Measurements from ENCODE around the gene BMF. TPM values are rescaled to one million over a fixed set of nuclear protein-coding genes. Genes with fewer than 3 reads are reported as not detected.

Gene BMF
- total RNA-seq, 1 experiment from 2014 or later = 3.0 TPM

DNA sequence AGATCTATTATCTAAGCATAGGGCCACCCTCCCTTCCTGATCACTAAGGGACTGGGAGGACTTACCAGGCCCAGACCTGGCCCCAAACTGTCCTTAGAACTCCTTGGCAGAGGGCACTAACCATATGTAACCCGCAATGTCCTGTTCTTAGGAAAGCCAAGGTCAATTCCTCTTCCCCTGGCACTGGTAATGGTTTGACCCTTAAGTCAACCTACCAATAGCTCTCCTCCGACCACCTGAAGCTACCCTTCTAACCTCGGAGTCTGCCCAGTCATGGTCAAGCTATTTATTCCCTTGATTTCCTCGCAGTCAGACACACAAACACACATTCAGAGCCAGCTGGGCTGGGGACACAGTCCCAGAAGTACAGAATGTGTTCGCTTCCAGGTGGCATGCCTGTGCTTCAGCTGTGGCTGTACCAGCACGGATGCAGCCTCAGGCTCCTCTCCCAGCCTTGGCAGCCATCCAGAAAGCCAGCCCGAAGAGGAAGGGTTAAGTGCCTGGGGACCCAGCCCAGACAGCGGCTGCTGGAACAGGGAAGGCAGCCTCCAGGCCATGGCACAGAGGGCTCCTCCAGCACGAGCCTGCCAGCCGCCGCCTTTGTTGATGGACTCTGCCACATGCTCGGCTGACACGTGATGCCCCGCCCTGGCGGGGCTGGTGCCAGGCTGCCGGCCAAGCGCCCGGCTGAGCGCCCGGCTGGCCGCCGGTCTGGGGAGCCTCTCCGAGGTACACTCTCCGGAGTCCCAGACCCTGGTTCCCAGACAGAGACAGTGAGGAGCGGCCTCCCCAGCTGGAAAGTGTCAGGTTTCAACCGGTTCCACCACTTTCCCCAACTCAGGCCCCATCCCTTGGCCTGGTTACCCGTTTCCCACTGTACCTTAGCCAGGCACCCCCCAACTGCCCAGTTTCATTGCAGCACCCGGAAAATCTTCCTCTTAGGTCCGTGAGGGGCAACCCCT, 5.5 kb downstream of the BMF start:
- Histone ChIP-seq H3K9me3 (ENCODE audit: low read length) (no peaks in the 10 kb centered on the region), H3K4me2 (ENCODE audit: low read depth, low read length, poor library complexity, severe bottlenecking) (no peak overlapping the region), H3K4me1 (ENCODE audit: low read length) (peaks cover 72% of the 10 kb centered on the region), H3K79me2 (ENCODE audit: low read length) (no peaks in the 10 kb centered on the region), H3K27ac (ENCODE audit: low read length) (no peak overlapping the region), H2AFZ (ENCODE audit: low read length) (no peak overlapping the region), H3K9ac (ENCODE audit: low read length) (no peak overlapping the region), H3K9me2 (replicated peaks; ENCODE audit: insufficient read depth, low read length) (no peaks in the 10 kb centered on the region), H3K27me3 (ENCODE audit: low read length) (no peaks in the 10 kb centered on the region), H3K36me3 (ENCODE audit: insufficient read depth, low read length) (no peaks in the 10 kb centered on the region), H3K4me3 (ENCODE audit: low read length) (no peak overlapping the region), H4K20me1 (ENCODE audit: insufficient read depth, low read depth, low read length) (no peaks in the 10 kb centered on the region; the same call in 1 of the 2 replicates)
- no peak for DNase-seq

DNA sequence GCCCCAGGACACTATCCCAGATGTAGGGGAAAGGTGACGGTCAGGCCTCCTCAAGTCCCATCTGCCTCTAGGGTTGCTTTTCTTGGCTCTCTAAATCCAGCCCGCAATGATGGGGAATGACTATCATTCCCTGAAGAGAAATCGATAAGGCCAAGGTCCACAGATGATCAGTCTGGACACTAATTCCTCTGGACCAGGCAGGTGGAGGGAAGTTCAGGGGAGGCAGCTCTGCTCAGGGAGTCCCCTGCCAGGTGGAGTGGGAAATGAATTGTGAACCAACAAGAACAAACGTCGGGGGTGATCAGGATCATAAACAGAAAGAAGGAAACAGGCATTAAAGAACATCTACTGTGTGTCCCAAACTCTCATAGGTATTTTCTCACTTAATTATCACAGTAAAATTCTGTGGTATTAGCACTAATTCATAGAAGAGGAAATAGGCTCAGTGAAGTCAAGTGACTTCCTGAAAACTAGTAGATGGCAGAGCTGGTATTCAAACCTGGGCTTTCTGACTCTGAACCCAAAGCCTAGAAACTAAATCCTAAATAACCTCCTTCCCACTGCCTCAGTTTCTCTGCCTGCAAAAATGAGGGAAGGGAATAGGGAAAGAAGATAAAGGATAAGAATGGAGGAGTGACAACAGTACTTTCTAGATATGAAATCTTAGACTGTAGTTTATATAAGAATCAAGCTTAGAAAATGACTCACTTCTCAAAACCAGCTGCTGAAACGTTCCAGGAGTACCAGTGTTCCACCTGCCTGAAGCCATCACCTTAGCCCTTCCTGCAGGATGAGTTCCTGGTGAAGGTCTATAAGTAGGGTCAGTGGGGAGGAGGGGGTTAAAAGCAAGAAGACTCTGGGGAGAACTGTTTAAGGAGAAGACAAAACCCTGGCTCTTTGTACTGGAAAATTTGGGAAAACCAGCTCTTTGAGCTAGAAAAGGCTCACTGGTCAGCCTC, 7.5 kb downstream of the BMF start:
- peak overlapping the region; percentile 18; the same call in 1 of the 2 replicates for H3K9ac ChIP-seq (ENCODE audit: low read length)
- H3K9me3 ChIP-seq (ENCODE audit: low read length) = no peaks in the 10 kb centered on the region
- H4K20me1 ChIP-seq (ENCODE audit: insufficient read depth, low read depth, low read length) = no peaks in the 10 kb centered on the region; the same call in 1 of the 2 replicates
- no peak overlapping the region for H3K27ac ChIP-seq (ENCODE audit: low read length)
- H3K4me1 ChIP-seq (ENCODE audit: low read length) = peaks cover 68% of the 10 kb centered on the region
- H3K79me2 ChIP-seq (ENCODE audit: low read length) = no peaks in the 10 kb centered on the region
- no peaks in the 10 kb centered on the region for H3K9me2 ChIP-seq (replicated peaks; ENCODE audit: insufficient read depth, low read length)
- H3K4me3 ChIP-seq (ENCODE audit: low read length) = no peak overlapping the region; the same call in 1 of the 2 replicates
- no peaks in the 10 kb centered on the region for H3K36me3 ChIP-seq (ENCODE audit: insufficient read depth, low read length)
- H2AFZ ChIP-seq (ENCODE audit: low read length) = no peak overlapping the region
- no peaks in the 10 kb centered on the region for H3K27me3 ChIP-seq (ENCODE audit: low read length)
- peak overlapping the region; percentile 53 for H3K4me2 ChIP-seq (ENCODE audit: low read depth, low read length, poor library complexity, severe bottlenecking)
- peak; percentile 68 for DNase-seq

- no peaks in the 10 kb centered on the region; the same call in 1 of the 2 replicates for H4K20me1 ChIP-seq (ENCODE audit: insufficient read depth, low read depth, low read length)
- H3K36me3 ChIP-seq (ENCODE audit: insufficient read depth, low read length) = no peaks in the 10 kb centered on the region
- H3K9me3 ChIP-seq (ENCODE audit: low read length) = no peaks in the 10 kb centered on the region
- no peaks in the 10 kb centered on the region for H3K79me2 ChIP-seq (ENCODE audit: low read length)
- peaks cover 69% of the 10 kb centered on the region for H3K4me1 ChIP-seq (ENCODE audit: low read length)
- H3K27ac ChIP-seq (ENCODE audit: low read length) = no peak overlapping the region
- no peak for DNase-seq
- H3K27me3 ChIP-seq (ENCODE audit: low read length) = no peaks in the 10 kb centered on the region
- no peak overlapping the region; the same call in 1 of the 2 replicates for H3K4me3 ChIP-seq (ENCODE audit: low read length)
- no peaks in the 10 kb centered on the region for H3K9me2 ChIP-seq (replicated peaks; ENCODE audit: insufficient read depth, low read length)
- no peak overlapping the region for H3K9ac ChIP-seq (ENCODE audit: low read length)
- H2AFZ ChIP-seq (ENCODE audit: low read length) = no peak overlapping the region
- H3K4me2 ChIP-seq (ENCODE audit: low read depth, low read length, poor library complexity, severe bottlenecking) = peak overlapping the region; percentile 53
Measured at GRCh38 chr15:40100123-40100946, 8.3 kb downstream of the BMF start.

DNA sequence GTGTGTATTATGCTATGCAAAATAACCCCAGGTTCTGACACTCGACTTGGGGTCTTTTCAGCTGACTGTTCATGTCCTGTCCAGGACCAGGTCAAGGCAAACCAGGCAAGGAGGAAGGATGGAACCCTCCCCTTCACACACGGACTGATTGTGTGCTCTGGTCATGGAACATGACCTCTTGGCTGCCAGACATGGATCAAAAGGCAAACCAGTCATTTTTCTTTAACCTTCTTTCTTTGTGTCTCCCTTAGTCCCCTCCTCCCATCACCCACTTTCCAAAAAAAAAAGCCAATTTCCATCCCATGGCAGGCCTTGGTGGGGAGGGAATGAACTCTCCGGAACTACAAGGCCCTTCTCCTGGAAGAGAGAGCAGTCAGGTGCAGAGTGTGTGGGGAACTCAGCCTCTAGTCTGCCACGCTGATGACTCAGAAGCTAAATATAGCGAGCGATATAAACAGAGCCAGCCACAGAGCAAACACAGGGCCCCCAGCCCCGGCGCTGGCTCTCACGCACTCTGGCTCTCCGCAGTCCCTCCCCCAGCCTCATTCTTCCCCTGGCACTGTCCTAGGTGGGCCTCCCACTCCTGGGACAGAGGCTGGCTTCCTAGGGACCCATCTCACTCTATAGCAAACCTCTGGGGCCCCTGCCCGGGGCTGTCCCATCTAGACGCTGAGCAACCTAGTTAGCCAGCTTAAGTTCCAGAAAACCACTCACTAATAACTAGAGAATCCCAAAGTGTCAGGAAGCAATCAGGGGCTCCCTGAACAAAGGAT, 10.0 kb downstream of the BMF start:
- peak overlapping the region; percentile 41; the same call in 1 of the 2 replicates for H3K4me3 ChIP-seq (ENCODE audit: low read length)
- peak; percentile 80 for DNase-seq
- no peaks in the 10 kb centered on the region for H3K36me3 ChIP-seq (ENCODE audit: insufficient read depth, low read length)
- no peaks in the 10 kb centered on the region for H4K20me1 ChIP-seq (ENCODE audit: insufficient read depth, low read depth, low read length)
- peak overlapping the region; percentile 47 for H3K9ac ChIP-seq (ENCODE audit: low read length)
- H3K9me3 ChIP-seq (ENCODE audit: low read length) = no peaks in the 10 kb centered on the region
- no peaks in the 10 kb centered on the region for H3K79me2 ChIP-seq (ENCODE audit: low read length)
- H3K27ac ChIP-seq (ENCODE audit: low read length) = no peak overlapping the region
- H3K9me2 ChIP-seq (replicated peaks; ENCODE audit: insufficient read depth, low read length) = no peaks in the 10 kb centered on the region
- peaks cover 64% of the 10 kb centered on the region for H3K4me1 ChIP-seq (ENCODE audit: low read length)
- no peaks in the 10 kb centered on the region for H3K27me3 ChIP-seq (ENCODE audit: low read length)
- peak overlapping the region; percentile 69 for H3K4me2 ChIP-seq (ENCODE audit: low read depth, low read length, poor library complexity, severe bottlenecking)
- 0 out of 2 replicates have a peak overlapping the region, but pooled peaks have one; percentile 23 for H2AFZ ChIP-seq (ENCODE audit: low read length)

DNA sequence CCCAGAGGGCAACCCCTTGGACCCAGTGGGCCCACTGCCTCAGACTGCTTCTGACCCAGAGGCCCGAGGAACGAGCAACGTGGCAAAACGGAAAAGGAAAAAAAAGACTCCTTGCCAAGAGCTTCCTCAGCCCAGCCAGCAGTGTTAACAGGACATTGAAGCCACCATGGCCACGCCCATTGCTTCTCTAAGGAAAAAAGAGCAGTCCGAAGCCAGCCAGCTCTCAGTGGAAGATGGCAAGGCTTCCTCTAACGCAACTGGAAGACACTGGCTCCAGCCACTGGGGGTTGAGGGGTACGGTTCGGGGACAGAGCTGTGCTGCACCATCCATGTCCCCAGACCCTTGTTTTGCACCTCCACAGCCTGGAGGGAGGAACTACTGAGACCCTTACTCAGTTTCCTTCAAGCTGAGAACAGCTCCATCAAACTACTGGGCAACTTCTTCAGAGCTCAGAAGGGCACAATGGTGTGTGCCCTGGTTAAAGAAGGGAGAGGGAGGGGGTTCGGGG, 10.7 kb downstream of the BMF start:
- no peaks in the 10 kb centered on the region for H4K20me1 ChIP-seq (ENCODE audit: insufficient read depth, low read depth, low read length)
- no peaks in the 10 kb centered on the region for H3K36me3 ChIP-seq (ENCODE audit: insufficient read depth, low read length)
- H3K4me1 ChIP-seq (ENCODE audit: low read length) = peaks cover 69% of the 10 kb centered on the region
- H3K27me3 ChIP-seq (ENCODE audit: low read length) = no peaks in the 10 kb centered on the region
- peak overlapping the region; percentile 41; the same call in 1 of the 2 replicates for H3K4me3 ChIP-seq (ENCODE audit: low read length)
- H3K9me2 ChIP-seq (replicated peaks; ENCODE audit: insufficient read depth, low read length) = no peaks in the 10 kb centered on the region
- no peak for DNase-seq
- H3K79me2 ChIP-seq (ENCODE audit: low read length) = no peaks in the 10 kb centered on the region
- 0 out of 2 replicates have a peak overlapping the region, but pooled peaks have one; percentile 23 for H2AFZ ChIP-seq (ENCODE audit: low read length)
- peak overlapping the region; percentile 69 for H3K4me2 ChIP-seq (ENCODE audit: low read depth, low read length, poor library complexity, severe bottlenecking)
- H3K9ac ChIP-seq (ENCODE audit: low read length) = peak overlapping the region; percentile 47
- no peak overlapping the region for H3K27ac ChIP-seq (ENCODE audit: low read length)
- no peaks in the 10 kb centered on the region for H3K9me3 ChIP-seq (ENCODE audit: low read length)

DNA sequence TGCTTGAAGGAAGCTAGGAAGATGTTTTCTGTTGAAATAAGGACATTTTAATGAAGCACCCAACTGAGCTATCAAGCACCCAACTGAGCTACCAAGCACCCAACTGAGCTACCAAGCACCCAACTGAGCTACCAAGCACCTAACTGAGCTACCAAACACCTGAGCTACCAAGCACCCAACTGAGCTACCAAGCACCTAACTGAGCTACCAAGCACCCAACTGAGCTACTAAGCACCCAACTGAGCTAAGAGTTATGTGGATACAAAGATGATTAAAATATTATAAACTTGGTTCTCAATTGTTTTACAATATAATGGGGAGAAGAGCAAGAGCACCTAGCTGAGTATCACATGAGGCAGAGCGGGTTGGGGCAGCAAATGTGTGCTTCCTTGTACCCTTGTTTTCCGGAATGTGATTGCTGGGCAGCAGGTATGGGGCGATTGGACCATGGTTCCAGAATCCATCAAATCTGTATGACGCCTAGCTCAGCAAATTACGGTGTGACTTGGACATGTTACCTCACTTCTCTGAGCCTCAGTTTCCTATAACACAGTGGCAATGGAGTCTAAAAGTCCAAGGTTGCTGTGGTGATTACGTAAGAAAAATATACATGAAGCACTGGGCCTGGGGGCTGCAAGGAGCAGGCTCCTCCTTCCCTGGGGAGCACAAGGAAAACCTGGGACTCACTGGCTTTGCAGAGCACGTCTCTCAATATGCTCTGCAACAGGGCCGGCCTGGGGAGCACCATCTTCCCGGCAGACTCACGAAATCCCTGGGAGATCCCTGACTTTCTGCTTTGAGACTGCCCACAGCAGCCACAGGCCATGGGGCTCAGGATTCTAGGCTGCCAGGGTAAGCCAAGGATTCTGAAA, 11.3 kb downstream of the BMF start:
- no peak overlapping the region for H2AFZ ChIP-seq (ENCODE audit: low read length)
- peak overlapping the region; percentile 78; the same call in 1 of the 2 replicates for H3K27ac ChIP-seq (ENCODE audit: low read length)
- no peak overlapping the region for H3K9ac ChIP-seq (ENCODE audit: low read length)

More for the DNA sequence above, 11.3 kb downstream of the BMF start:
- Histone ChIP-seq H4K20me1 (ENCODE audit: insufficient read depth, low read depth, low read length) (no peaks in the 10 kb centered on the region), H3K4me2 (ENCODE audit: low read depth, low read length, poor library complexity, severe bottlenecking) (peak overlapping the region; percentile 69), H3K79me2 (ENCODE audit: low read length) (no peaks in the 10 kb centered on the region), H3K9me3 (ENCODE audit: low read length) (no peaks in the 10 kb centered on the region), H3K27me3 (ENCODE audit: low read length) (no peaks in the 10 kb centered on the region), H3K9me2 (replicated peaks; ENCODE audit: insufficient read depth, low read length) (no peaks in the 10 kb centered on the region), H3K36me3 (ENCODE audit: insufficient read depth, low read length) (no peaks in the 10 kb centered on the region), H3K4me1 (ENCODE audit: low read length) (peaks cover 70% of the 10 kb centered on the region), H3K4me3 (ENCODE audit: low read length) (no peak overlapping the region)
- DNase-seq = no peak

Data from Karpas-422 (cell line).